CD14-positive monocyte (primary cell): ENCODE measurements around the gene RNGTT. TPM values are rescaled to one million over a fixed set of nuclear protein-coding genes. Genes with fewer than 3 reads are reported as not detected.

ENCODE experiments used
- DNase-seq, 3 donors: peaks; one replicate each; pipeline ENCODE4 v3.0.0-alpha.2; 2011 to 2022
- H2AFZ ChIP-seq: 2 replicates; pipeline ENCODE4 v1.6.0; 2012; ENCODE audit warnings: mild to moderate bottlenecking, low read depth, low read length, inconsistent platforms; ENCODE audit not compliant: insufficient read depth, poor library complexity, severe bottlenecking
- H3K27ac ChIP-seq, 2 donors: 1 replicate in 1 of 2; 2 replicates in 1 of 2; pipeline ENCODE4 v1.5.1; 2012 to 2013; ENCODE audit warnings: low read length in 2 of 2, control low read depth in 1 of 2, inconsistent platforms in 1 of 2, low read depth in 1 of 2, mild to moderate bottlenecking in 1 of 2
- H3K27me3 ChIP-seq, 2 donors: one replicate each; pipeline versions ENCODE4 v1.6.0 to v1.6.1; 2011 to 2013; ENCODE audit warnings: low read length in 2 of 2; ENCODE audit not compliant: control insufficient read depth in 2 of 2, insufficient read depth in 2 of 2
- H3K36me3 ChIP-seq, 2 donors: replicated peaks in 1 of 2; 1 replicate in 1 of 2; 2 replicates in 1 of 2; pipeline versions ENCODE4 v1.5.1 to v1.6.1; 2012 to 2013; ENCODE audit warnings: low read length in 2 of 2, control low read depth in 1 of 2, inconsistent platforms in 1 of 2, mild to moderate bottlenecking in 1 of 2; ENCODE audit not compliant: insufficient read depth in 2 of 2, control insufficient read depth in 1 of 2
- H3K4me1 ChIP-seq, 2 donors: 1 replicate in 1 of 2; 2 replicates in 1 of 2; pipeline versions ENCODE4 v1.5.1 to v1.6.1; 2012 to 2013; ENCODE audit warnings: low read length in 2 of 2, control low read depth in 1 of 2, inconsistent platforms in 1 of 2, mild to moderate bottlenecking in 1 of 2, moderate library complexity in 1 of 2; ENCODE audit not compliant: insufficient read depth in 2 of 2, control insufficient read depth in 1 of 2
- H3K4me2 ChIP-seq: replicated peaks from 2 replicates; pipeline ENCODE3; 2012; ENCODE audit warnings: low read length, moderate library complexity, mild to moderate bottlenecking; ENCODE audit not compliant: poor library complexity, severe bottlenecking; ENCODE audit errors: extremely low read depth
- H3K4me3 ChIP-seq, 3 experiments: fragments of 200-600 bp in 1 of 3; sonication (generic) in 1 of 3; replicated peaks in 1 of 3; 1 replicate in 2 of 3; 2 replicates in 1 of 3; pipeline ENCODE4 v1.5.1; 2011 to 2013; ENCODE audit warnings: low read length in 3 of 3, mild to moderate bottlenecking in 3 of 3, control low read depth in 2 of 3, low read depth in 2 of 3, inconsistent platforms in 1 of 3, moderate library complexity in 1 of 3
- H3K79me2 ChIP-seq: 2 replicates; pipeline ENCODE4 v1.6.0; 2012; ENCODE audit warnings: mild to moderate bottlenecking, control low read depth, inconsistent platforms, low read length, moderate library complexity; ENCODE audit not compliant: insufficient read depth
- H3K9ac ChIP-seq: 2 replicates; pipeline ENCODE4 v1.6.0; 2017; ENCODE audit warnings: low read length, mild to moderate bottlenecking; ENCODE audit not compliant: insufficient read depth, poor library complexity, severe bottlenecking
- H3K9me3 ChIP-seq, 2 donors: replicated peaks in 1 of 2; 1 replicate in 1 of 2; 2 replicates in 1 of 2; pipeline versions ENCODE4 v1.5.1 to v1.6.1; 2012 to 2013; ENCODE audit warnings: low read length in 2 of 2, control low read depth in 1 of 2; ENCODE audit not compliant: control insufficient read depth in 1 of 2, insufficient read depth in 1 of 2
- H4K20me1 ChIP-seq: 2 replicates; pipeline ENCODE4 v1.6.0; 2012; ENCODE audit warnings: mild to moderate bottlenecking, low read length, control low read depth, moderate library complexity; ENCODE audit not compliant: insufficient read depth
- H3K27ac Mint-ChIP-seq, 7 donors: one replicate each; pipeline ENCODE4 v1.8.0; 2020; ENCODE audit warnings: mild to moderate bottlenecking in 7 of 7, mixed read lengths in 7 of 7, moderate library complexity in 6 of 7, inconsistent platforms in 2 of 7
- H3K27me3 Mint-ChIP-seq, 3 donors: one replicate each; pipeline ENCODE4 v1.8.0; 2021 to 2022; ENCODE audit warnings: low read depth in 3 of 3, mild to moderate bottlenecking in 3 of 3, mixed read lengths in 3 of 3, moderate library complexity in 3 of 3, inconsistent platforms in 1 of 3
- H3K36me3 Mint-ChIP-seq, 2 donors: one replicate each; pipeline ENCODE4 v1.8.0; 2020; ENCODE audit warnings: mixed read lengths in 2 of 2, inconsistent platforms in 1 of 2, mild to moderate bottlenecking in 1 of 2
- H3K4me1 Mint-ChIP-seq: one replicate; pipeline ENCODE4 v1.8.0; 2020; ENCODE audit warnings: mild to moderate bottlenecking, mixed read lengths
- H3K4me3 Mint-ChIP-seq, 2 donors: one replicate each; pipeline ENCODE4 v1.8.0; 2020; ENCODE audit warnings: mild to moderate bottlenecking in 2 of 2, mixed read lengths in 2 of 2, moderate library complexity in 1 of 2
- H3K9me3 Mint-ChIP-seq, 7 donors: one replicate each; pipeline ENCODE4 v1.8.0; 2020 to 2022; ENCODE audit warnings: mixed read lengths in 7 of 7, mild to moderate bottlenecking in 6 of 7, moderate library complexity in 6 of 7, inconsistent platforms in 2 of 7
- CTCF ChIP-seq: fragments of 200-600 bp; IDR thresholded peaks from one replicate; pipeline ENCODE4 v1.8.0; 2022; ENCODE audit warnings: antibody characterized with exemption, mild to moderate bottlenecking
- WGBS: methylation state at CpG from one replicate; pipeline ENCODE4 v1.1.5; 2013; ENCODE audit warnings: missing lambda C conversion rate; ENCODE audit not compliant: insufficient coverage; 5-methylcytosine and 5-hydroxymethylcytosine counted together
- intact Hi-C, 2 donors: fragments of 100-400 bp; cut with micrococcal nuclease; formaldehyde crosslinking; loops; one replicate each; pipeline versions ENCODE4 v1.15.0 to v1.15.1; 2023
- polyA plus RNA-seq, 3 donors: library from polyadenylated mRNA; depleted of rRNA in 1 of 3; unstranded in 2 of 3; stranded (reverse) in 1 of 3; fragments of 300-500 nt in 2 of 3; fragments of >200 nt in 1 of 3; fragmentation: Illumina TruSeq in 2 of 3; gene quantifications; 1 replicate in 2 of 3; 2 replicates in 1 of 3; pipeline ENCODE4 v1.2.3, GENCODE V29; 2012 to 2021

RNGTT gene
- polyA plus RNA-seq, 3 donors = 2.3 to 8.6 (median 5.8) TPM

GRCh38 chr6:88679841-88680240 is 283.6 kb downstream of the RNGTT start:
- no peak overlapping the region for H3K27ac Mint-ChIP-seq
- Histone ChIP-seq H3K4me2 (no peak overlapping the region), H3K36me3 (peaks cover 0 to 15% of the 10 kb centered on the region in 2 donors), H3K27me3 (no peaks in the 10 kb centered on the region), H4K20me1 (no peaks in the 10 kb centered on the region), H3K9ac (no peak overlapping the region), H3K4me1 (no peaks in the 10 kb centered on the region), H2AFZ (no peak overlapping the region), H3K4me3 (no peak overlapping the region), H3K9me3 (peaks cover 0 to under 1% of the 10 kb centered on the region in 2 donors), H3K27ac (no peak overlapping the region), H3K79me2 (no peaks in the 10 kb centered on the region)
- WGBS = no CpG with 5 or more reads among the region's 4 CpGs
- H3K4me1 Mint-ChIP-seq = no peaks in the 10 kb centered on the region
- peaks cover 0 to 4% (median 2%) of the 10 kb centered on the region in 7 donors for H3K9me3 Mint-ChIP-seq
- no peaks in the 10 kb centered on the region for H3K27me3 Mint-ChIP-seq
- H3K4me3 Mint-ChIP-seq = no peak overlapping the region
- DNase-seq = no peak
- peaks cover 15 to 41% of the 10 kb centered on the region in 2 donors for H3K36me3 Mint-ChIP-seq
- intact Hi-C loops = no loop called here
- no peak for TF ChIP-seq CTCF

- H3K36me3 ChIP-seq = peaks cover 0 to 15% of the 10 kb centered on the region in 2 donors
- no peak overlapping the region for H3K27ac ChIP-seq
- H4K20me1 ChIP-seq = no peaks in the 10 kb centered on the region
- 100% methylated on average over 2 of the region's 4 CpGs for WGBS
- no peak overlapping the region for H3K4me3 ChIP-seq
- H3K9me3 Mint-ChIP-seq = peaks cover under 1 to 12% (median 8%) of the 10 kb centered on the region in 7 donors
- no peaks in the 10 kb centered on the region for H3K4me1 Mint-ChIP-seq
- H3K79me2 ChIP-seq = no peaks in the 10 kb centered on the region
- peaks cover 9 to 11% of the 10 kb centered on the region in 2 donors for H3K9me3 ChIP-seq
- H3K4me1 ChIP-seq = no peaks in the 10 kb centered on the region
- H3K4me3 Mint-ChIP-seq = no peak overlapping the region
- peak overlapping the region in 1 of 7 donors; percentile 30 for H3K27ac Mint-ChIP-seq
- no peak overlapping the region for H3K4me2 ChIP-seq
- intact Hi-C loops = no loop called here
- no peak for TF ChIP-seq CTCF
- DNase-seq = no peak
- no peak overlapping the region for H2AFZ ChIP-seq
- H3K9ac ChIP-seq = no peak overlapping the region
- H3K27me3 ChIP-seq = no peaks in the 10 kb centered on the region
- H3K36me3 Mint-ChIP-seq = peaks cover 24 to 41% of the 10 kb centered on the region in 2 donors
- H3K27me3 Mint-ChIP-seq = no peaks in the 10 kb centered on the region
Observed at GRCh38 chr6:88677356-88677755, 286.1 kb downstream of the RNGTT start.
